ENCODE data around the gene GPD1L.

GRCh38 chr3:32127219-32127826, 20.9 kb downstream of the GPD1L start:
- no peak for TF ChIP-seq ZNF830 (tag by site-specific recombination; IDR thresholded peaks at IDR 0.05; ENCODE audit: low read depth)
- no peak for TF ChIP-seq YY1 (tag by site-specific recombination; IDR thresholded peaks at IDR 0.05)
- TF ChIP-seq ZBTB1 (tag by site-specific recombination; IDR thresholded peaks at IDR 0.05): no peak
- TF ChIP-seq BCL11A (tag by site-specific recombination; IDR thresholded peaks at IDR 0.05; ENCODE audit: low read depth): no peak
- TF ChIP-seq CTCF (tag by site-specific recombination; IDR thresholded peaks at IDR 0.05): no peak
- no peak for TF ChIP-seq GFI1B (tag by site-specific recombination; IDR thresholded peaks at IDR 0.05)
- no peak for TF ChIP-seq RBAK (tag by site-specific recombination; IDR thresholded peaks at IDR 0.05)
- no peak for TF ChIP-seq ZNF416 (tag by site-specific recombination; IDR thresholded peaks at IDR 0.05)
- no peak for TF ChIP-seq SP2 (tag by site-specific recombination; IDR thresholded peaks at IDR 0.05)
- no peak for TF ChIP-seq ZNF302 (tag by site-specific recombination; IDR thresholded peaks at IDR 0.05; ENCODE audit: low read depth)
- no peak for TF ChIP-seq ZNF558 (tag by site-specific recombination; IDR thresholded peaks at IDR 0.05)
- TF ChIP-seq MZF1 (tag by site-specific recombination; IDR thresholded peaks at IDR 0.05; ENCODE audit: borderline replicate concordance): no peak
- no peak for TF ChIP-seq REST (tag by site-specific recombination; IDR thresholded peaks at IDR 0.05)
